ENCODE results near the gene ELMOD3.

ELMOD3 gene

GRCh38 chr2:85419009-85419675 lies 64.6 kb downstream of the ELMOD3 start:
- peak overlapping the region; percentile 86 for H3K4me3 Mint-ChIP-seq
- DNase-seq (ENCODE audit: low spot score in 2 of 2) (no peak), ATAC-seq (no peak)
- H3K9me3 Mint-ChIP-seq: no peaks in the 10 kb centered on the region
- peak overlapping the region; percentile 98 for H3K27ac Mint-ChIP-seq
- H3K4me1 Mint-ChIP-seq: peaks cover 22% of the 10 kb centered on the region
- peaks cover 9% of the 10 kb centered on the region for H3K36me3 Mint-ChIP-seq

DNA sequence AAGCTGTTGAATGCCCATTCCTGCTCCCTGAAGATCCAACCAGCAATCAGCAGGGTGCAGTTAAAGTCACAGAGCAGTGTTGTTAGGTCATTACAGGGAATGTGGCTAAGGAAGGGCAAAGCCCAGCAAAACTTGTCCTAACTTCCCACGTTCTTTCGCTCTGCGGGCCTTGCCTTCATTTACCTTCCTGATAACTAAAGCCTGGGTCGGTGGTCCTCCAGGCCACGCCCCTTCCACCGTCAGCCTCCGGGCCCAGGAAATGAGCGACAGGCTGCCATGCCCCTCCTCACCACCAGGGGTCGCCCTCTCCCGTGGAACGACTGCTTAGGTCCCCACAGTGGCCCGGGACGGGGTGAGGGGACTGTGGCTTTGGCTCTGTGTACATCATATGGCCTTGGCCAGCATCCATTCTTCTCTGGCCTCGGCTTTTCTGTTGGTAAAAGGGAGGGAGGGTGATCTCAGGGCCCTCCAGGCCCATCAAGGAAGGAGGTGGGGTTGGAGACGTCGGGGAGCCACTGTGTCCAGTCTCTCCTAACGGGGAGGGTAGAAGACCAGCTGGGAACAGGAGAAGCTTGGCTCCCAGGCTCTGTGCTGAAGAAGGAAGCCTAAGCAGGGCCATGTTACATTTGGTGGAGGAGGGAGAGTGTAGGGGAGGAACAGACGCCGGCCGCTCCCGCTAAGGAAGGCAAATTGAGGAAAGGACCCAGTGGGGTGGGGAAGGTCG lies 66.1 kb downstream of the ELMOD3 start:
- Mint-ChIP-seq H3K27ac (peak overlapping the region; percentile 94), H3K9me3 (no peaks in the 10 kb centered on the region), H3K36me3 (peaks cover 9% of the 10 kb centered on the region), H3K4me1 (peaks cover 22% of the 10 kb centered on the region), H3K4me3 (peak overlapping the region; percentile 86)
- peak; percentile 98 to 99 for DNase-seq (ENCODE audit: low spot score in 2 of 2)
- peak; percentile 80 for ATAC-seq

DNA sequence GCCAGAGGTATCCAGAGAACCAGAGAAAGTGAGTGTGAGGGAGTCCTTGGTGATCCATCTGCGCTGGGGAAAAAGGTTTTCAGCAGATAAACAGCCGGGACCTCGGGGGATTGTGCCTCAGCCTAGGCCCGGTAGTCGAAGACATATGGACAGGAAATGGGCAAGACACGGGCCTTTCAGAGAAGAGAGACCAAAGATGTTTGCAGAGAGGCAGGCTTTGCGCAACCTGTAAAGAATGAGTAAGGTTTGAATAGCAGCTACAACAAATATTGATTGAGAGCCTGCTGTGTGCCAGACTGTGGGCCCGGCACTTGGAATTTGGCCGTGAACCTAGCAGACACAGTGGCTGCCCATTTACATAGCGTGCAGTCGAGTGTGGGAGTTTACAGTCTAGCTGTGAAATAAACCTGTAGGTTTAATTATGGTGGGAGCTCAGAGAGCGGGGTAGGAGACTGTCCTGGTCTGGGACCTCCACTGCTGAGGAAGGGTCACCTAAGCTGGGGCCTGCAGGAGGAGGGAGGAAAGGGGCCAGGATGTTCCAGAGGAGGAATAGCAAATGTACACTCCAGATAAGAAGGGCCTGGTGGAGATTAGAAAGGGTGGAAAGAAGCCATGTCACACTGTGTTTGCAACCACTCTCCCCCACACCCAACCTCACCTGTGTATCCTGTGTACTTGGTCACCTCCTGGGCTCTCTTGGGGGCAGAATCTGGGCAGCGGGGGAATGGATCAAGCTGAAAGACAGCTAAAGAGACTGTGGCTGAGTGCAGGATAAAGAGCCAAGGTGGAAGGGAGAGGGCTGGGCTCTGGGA lies 66.9 kb downstream of the ELMOD3 start:
- Mint-ChIP-seq H3K9me3 (no peaks in the 10 kb centered on the region), H3K4me1 (peaks cover 22% of the 10 kb centered on the region), H3K4me3 (peak overlapping the region; percentile 86), H3K36me3 (peaks cover 9% of the 10 kb centered on the region), H3K27ac (peak overlapping the region; percentile 94)
- no peak for ATAC-seq
- no peak for DNase-seq (ENCODE audit: low spot score in 2 of 2)

DNA sequence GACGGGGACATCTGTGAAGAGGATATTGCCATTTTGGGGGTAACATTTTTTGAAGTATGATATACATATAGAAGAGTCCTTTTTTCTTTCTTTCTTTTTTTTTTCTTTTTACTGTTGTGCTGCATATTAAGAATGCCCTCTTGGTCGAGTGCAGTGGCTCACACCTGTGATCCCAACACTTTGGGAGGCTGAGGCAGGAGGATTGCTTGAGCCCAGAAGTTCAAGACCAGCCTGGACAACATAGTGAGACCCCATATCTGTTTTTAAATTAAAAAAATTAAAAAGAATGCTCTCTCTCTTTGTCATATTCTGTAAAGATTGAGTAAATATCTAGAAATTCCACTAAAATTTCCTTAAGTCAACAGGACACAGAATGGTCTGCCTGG lies 67.5 kb downstream of the ELMOD3 start:
- Mint-ChIP-seq H3K9me3 (no peaks in the 10 kb centered on the region), H3K4me1 (peaks cover 22% of the 10 kb centered on the region), H3K36me3 (peaks cover 9% of the 10 kb centered on the region), H3K27ac (peak overlapping the region; percentile 94), H3K4me3 (no peak overlapping the region)
- DNase-seq (ENCODE audit: low spot score in 2 of 2) (no peak), ATAC-seq (no peak)

GRCh38 chr2:85423525-85423924 lies 69.0 kb downstream of the ELMOD3 start:
- DNase-seq (ENCODE audit: low spot score in 2 of 2) (no peak), ATAC-seq (no peak)
- H3K27ac Mint-ChIP-seq: peak overlapping the region; percentile 11
- peaks cover 22% of the 10 kb centered on the region for H3K4me1 Mint-ChIP-seq
- H3K4me3 Mint-ChIP-seq: no peak overlapping the region
- peaks cover 9% of the 10 kb centered on the region for H3K36me3 Mint-ChIP-seq
- H3K9me3 Mint-ChIP-seq: no peaks in the 10 kb centered on the region

- Mint-ChIP-seq H3K36me3 (peaks cover 6% of the 10 kb centered on the region), H3K27ac (peak overlapping the region; percentile 13), H3K9me3 (no peaks in the 10 kb centered on the region), H3K4me1 (peaks cover 13% of the 10 kb centered on the region), H3K4me3 (no peak overlapping the region)
- ATAC-seq: no peak
- no peak for DNase-seq (ENCODE audit: low spot score in 2 of 2)
Measured at GRCh38 chr2:85425588-85425987, 71.0 kb downstream of the ELMOD3 start.

DNA sequence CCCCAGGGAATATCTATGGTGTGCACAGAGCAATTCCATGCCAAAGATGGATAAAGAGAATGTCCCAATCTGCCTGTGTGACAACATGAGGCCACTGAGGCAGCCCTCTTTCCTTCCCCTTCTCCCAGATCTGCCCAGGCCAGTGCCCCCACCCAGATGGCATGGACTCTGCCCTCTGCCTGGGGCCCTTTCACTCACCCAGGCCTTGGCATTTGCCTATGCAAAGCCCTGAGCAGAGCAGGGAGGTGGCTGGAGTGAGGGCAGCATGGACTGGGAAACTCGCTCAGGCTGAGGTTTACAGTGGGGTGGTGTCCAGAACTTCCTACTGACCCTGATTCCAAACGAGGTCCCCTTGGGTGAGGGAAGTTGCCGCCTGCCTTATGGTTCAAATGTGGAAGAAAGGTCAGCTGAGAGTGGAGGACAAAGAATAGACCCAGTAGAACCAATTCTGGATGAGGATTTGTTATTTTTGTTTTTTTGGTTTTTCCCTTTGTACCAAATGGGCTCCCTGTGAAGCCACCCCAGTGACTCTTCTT lies 72.8 kb downstream of the ELMOD3 start:
- H3K4me3 Mint-ChIP-seq: no peak overlapping the region
- no peaks in the 10 kb centered on the region for H3K9me3 Mint-ChIP-seq
- no peaks in the 10 kb centered on the region for H3K36me3 Mint-ChIP-seq
- peaks cover 6% of the 10 kb centered on the region for H3K4me1 Mint-ChIP-seq
- no peak overlapping the region for H3K27ac Mint-ChIP-seq
- no peak for ATAC-seq
- no peak for DNase-seq (ENCODE audit: low spot score in 2 of 2)

- H3K9me3 Mint-ChIP-seq: no peaks in the 10 kb centered on the region
- H3K4me1 Mint-ChIP-seq: peaks cover 6% of the 10 kb centered on the region
- no peak overlapping the region for H3K4me3 Mint-ChIP-seq
- ATAC-seq (no peak), DNase-seq (ENCODE audit: low spot score in 2 of 2) (no peak)
- no peaks in the 10 kb centered on the region for H3K36me3 Mint-ChIP-seq
- peak overlapping the region; percentile 40 for H3K27ac Mint-ChIP-seq
Measured at GRCh38 chr2:85428343-85428881, 73.8 kb downstream of the ELMOD3 start.

GRCh38 chr2:85429213-85429923 lies 74.8 kb downstream of the ELMOD3 start:
- no peak for DNase-seq (ENCODE audit: low spot score in 2 of 2)
- no peak overlapping the region for H3K4me3 Mint-ChIP-seq
- H3K9me3 Mint-ChIP-seq: no peaks in the 10 kb centered on the region
- peaks cover 6% of the 10 kb centered on the region for H3K4me1 Mint-ChIP-seq
- peak overlapping the region; percentile 82 for H3K27ac Mint-ChIP-seq
- no peaks in the 10 kb centered on the region for H3K36me3 Mint-ChIP-seq
- ATAC-seq: no peak

DNA sequence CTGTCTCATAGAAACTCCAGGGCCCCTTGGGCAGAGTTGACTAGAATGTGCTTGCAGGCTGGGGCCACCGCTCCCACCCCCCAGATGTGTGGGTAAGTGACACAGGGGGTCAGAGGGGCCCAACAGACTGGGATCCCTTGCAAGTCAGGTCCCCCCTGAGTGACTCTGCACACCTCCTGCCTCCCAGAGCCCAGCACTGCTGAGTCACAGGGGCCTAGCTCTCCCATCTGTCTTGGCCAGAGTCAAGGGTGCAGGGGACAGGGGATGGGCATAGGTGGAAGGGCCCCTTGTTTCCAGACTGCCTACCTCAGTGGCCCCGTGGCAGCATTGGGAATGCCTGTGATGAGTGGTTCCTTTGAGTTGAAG lies 75.3 kb downstream of the ELMOD3 start:
- DNase-seq (ENCODE audit: low spot score in 2 of 2) (no peak), ATAC-seq (peak; percentile 35)
- Mint-ChIP-seq H3K27ac (peak overlapping the region; percentile 82), H3K4me1 (peaks cover 6% of the 10 kb centered on the region), H3K36me3 (no peaks in the 10 kb centered on the region), H3K4me3 (no peak overlapping the region), H3K9me3 (no peaks in the 10 kb centered on the region)

DNA sequence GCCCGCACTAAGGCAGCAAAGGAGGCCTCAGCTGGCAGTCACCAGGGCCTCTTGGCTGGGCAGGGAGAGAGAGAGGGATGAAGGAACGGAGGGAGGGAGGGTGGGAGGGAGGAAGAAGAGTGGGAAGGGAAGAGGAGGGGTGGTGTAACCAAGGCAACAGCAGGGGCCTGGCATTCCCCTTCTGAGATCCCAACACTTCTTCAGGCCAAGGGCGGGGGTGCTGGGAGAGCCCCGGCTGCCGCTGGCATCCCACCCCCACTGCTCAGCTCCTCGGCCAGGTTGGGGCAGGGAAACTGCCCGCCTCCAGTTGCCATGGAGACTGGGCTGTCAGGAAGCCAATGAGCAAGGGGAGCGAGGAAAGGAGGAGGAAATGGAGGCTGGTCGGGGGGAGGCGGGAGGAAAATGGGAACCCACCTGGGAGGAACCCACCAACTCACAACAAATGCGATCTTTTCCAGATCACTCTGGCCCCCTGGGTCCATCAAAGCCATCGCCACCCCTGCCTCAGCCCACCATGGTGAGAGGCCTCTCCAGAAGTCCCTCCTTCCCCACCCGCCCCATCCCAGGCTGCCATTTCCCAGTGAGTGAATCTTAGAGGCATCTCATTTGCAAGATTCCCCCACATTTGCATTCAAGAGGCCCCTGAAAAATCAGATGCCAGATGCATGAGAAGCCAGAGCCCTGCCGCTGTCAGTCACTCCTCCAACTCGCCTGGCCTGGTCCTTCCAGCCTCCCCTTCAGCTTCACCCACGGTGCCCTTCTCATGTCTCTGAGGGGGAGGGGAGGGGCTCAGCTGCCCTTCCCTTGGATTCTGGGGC lies 76.4 kb downstream of the ELMOD3 start:
- no peaks in the 10 kb centered on the region for H3K36me3 Mint-ChIP-seq
- peaks cover 8% of the 10 kb centered on the region for H3K4me1 Mint-ChIP-seq

DNA sequence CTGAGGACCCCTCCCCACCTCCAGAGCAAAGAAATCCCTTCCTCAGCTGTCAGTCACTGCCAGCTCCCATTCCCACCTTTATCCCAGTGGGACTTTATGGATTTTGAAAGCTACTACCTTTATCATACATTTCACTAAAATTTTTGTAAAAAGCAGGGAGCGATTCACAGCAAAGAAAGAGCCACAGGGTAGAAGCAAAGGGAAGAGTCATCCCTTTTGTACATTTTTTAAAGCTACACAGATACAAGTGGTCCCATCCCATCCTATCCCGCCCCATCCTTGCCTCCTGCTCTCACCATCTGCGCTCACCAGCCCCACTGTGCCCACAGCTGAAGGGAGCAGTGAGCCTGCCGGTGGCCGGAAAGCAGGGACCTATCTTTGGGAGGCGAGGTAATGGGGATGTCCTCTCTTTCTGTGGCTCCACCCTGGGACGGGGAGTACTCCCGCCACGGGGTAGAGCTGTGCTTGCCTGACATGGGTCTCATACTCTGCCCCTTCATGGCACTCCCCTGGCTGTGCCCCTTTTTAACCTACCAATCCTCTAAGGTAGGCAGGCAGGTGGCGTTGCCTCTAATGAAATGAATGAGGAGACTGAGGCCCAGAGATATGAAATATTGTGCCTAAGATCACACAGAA lies 77.1 kb downstream of the ELMOD3 start:
- Mint-ChIP-seq H3K4me1 (peaks cover 12% of the 10 kb centered on the region), H3K4me3 (no peak overlapping the region)
- no peak for ATAC-seq

More for the DNA sequence above, 76.4 kb downstream of the ELMOD3 start:
- Mint-ChIP-seq H3K4me3 (no peak overlapping the region), H3K9me3 (no peaks in the 10 kb centered on the region), H3K27ac (peak overlapping the region; percentile 56)
- ATAC-seq (no peak), DNase-seq (ENCODE audit: low spot score in 2 of 2) (no peak)

DNA sequence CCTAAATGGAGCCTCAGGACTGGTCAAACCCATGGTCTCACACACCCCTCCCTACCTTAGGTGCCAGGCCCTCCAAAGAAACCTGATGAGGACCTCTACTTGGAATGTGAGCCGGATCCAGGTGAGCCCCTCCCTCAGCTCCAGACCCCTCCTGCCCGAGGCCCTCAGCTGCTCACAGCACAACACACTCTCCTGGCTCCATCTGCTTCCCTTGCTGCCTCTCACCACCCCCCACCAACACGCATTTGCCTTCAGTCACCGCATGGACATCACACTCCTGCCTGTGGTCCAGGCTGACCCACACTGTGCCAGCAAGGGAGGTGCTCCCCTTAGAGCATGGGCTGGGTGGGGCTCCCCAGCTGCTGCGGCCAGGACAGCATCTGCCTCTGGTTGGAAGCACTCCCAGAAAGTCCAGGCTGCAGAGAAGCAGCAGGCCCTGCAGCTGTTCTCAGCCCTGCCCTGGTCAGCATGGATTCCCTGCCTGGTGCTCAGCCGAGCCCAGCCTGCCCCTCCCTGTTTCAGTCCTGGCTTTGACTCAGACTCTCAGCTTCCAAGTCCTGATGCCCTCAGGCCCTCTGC lies 79.0 kb downstream of the ELMOD3 start:
- H3K9me3 Mint-ChIP-seq: no peaks in the 10 kb centered on the region
- no peak overlapping the region for H3K27ac Mint-ChIP-seq
- DNase-seq (ENCODE audit: low spot score in 2 of 2) (no peak), ATAC-seq (no peak)
- H3K4me1 Mint-ChIP-seq: peaks cover 28% of the 10 kb centered on the region
- H3K4me3 Mint-ChIP-seq: no peak overlapping the region
- H3K36me3 Mint-ChIP-seq: peaks cover 6% of the 10 kb centered on the region

More for the DNA sequence above, 77.1 kb downstream of the ELMOD3 start:
- no peak for DNase-seq (ENCODE audit: low spot score in 2 of 2)
- H3K9me3 Mint-ChIP-seq: no peaks in the 10 kb centered on the region
- H3K36me3 Mint-ChIP-seq: no peaks in the 10 kb centered on the region
- H3K27ac Mint-ChIP-seq: peak overlapping the region; percentile 56

Measured in stimulated activated effector memory CD8-positive, alpha-beta T cell treated with anti-CD3 and anti-CD28 coated beads, Interleukin-12 subunit alpha, Interleukin-12 subunit beta, amount 100 ng/mL, for 72 hours (primary cell).